Coronary artery (tissue), 2 donors: ENCODE measurements around the gene CNDP2.

ENCODE experiments used
- DNase-seq: peaks from one replicate; pipeline ENCODE4 v3.0.0-alpha.2; 2017; ENCODE audit warnings: low spot score
- H3K27ac ChIP-seq, 2 donors: fragments of 200-600 bp; sonication (generic); one replicate each; pipeline ENCODE4 v1.5.1; 2016 to 2019
- H3K4me3 ChIP-seq: fragments of 200-600 bp; sonication (generic); 2 replicates; pipeline ENCODE4 v1.5.1; 2016; ENCODE audit warnings: mild to moderate bottlenecking, moderate library complexity
- CTCF ChIP-seq: fragments of 200-600 bp; sonication (generic); IDR thresholded peaks from one replicate; pipeline ENCODE4 v1.5.1; 2019; ENCODE audit warnings: antibody characterized with exemption

The CNDP2 gene

GRCh38 chr18:74534150-74534969 lies 38.2 kb downstream of the CNDP2 start, which contains the start of gene CNDP1:
TSS of gene CNDP1 (plus strand) at chr18:74534500. CDS start at chr18:74534668, 168 bp downstream.
- Histone ChIP-seq H3K4me3 (no peak within 1 kb of the TSS), H3K27ac (no peak within 1 kb of the TSS)
- no peak for TF ChIP-seq CTCF
- DNase-seq: peak; percentile 62

- DNase-seq: peak; percentile 21
- no peak for TF ChIP-seq CTCF
- Histone ChIP-seq H3K27ac (no peak overlapping the region), H3K4me3 (no peak overlapping the region)
Observed at GRCh38 chr18:74534981-74535649, 39.0 kb downstream of the CNDP2 start.

- no peak for TF ChIP-seq CTCF
- Histone ChIP-seq H3K4me3 (no peak overlapping the region), H3K27ac (no peak overlapping the region)
- DNase-seq: peak; percentile 41
Observed at GRCh38 chr18:74539289-74539688, 43.1 kb downstream of the CNDP2 start.

- TF ChIP-seq CTCF: no peak
- Histone ChIP-seq H3K27ac (no peak overlapping the region), H3K4me3 (no peak overlapping the region)
- peak; percentile 33 for DNase-seq
Observed at GRCh38 chr18:74540652-74541421, 44.7 kb downstream of the CNDP2 start.

- H3K27ac ChIP-seq: no peak overlapping the region
Observed at GRCh38 chr18:74541703-74542555, 45.8 kb downstream of the CNDP2 start.

More at GRCh38 chr18:74541703-74542555, 45.8 kb downstream of the CNDP2 start:
- peak; percentile 16 for DNase-seq
- TF ChIP-seq CTCF: no peak
- H3K4me3 ChIP-seq: no peak overlapping the region
